ENCODE data around the gene UNC5C.

GRCh38 chr4:95343235-95343634 lies 205.5 kb downstream of the UNC5C start:
- TF ChIP-seq POLR2AphosphoS5 (IDR thresholded peaks at IDR 0.05): no peak
- no peak for TF ChIP-seq CTCF (IDR thresholded peaks at IDR 0.05)
- no peak for TF ChIP-seq POLR2A (IDR thresholded peaks at IDR 0.05)
